ENCODE data around the gene SMOC2. TPM values are rescaled to one million over a fixed set of nuclear protein-coding genes. Genes with fewer than 3 reads are reported as not detected.

The SMOC2 gene
- total RNA-seq, 1 experiment from 2014 or later, result 0.42 TPM

GRCh38 chr6:168507730-168508129 lies 66.7 kb downstream of the SMOC2 start (continued):
- TF ChIP-seq SIN3A (IDR thresholded peaks at IDR 0.05; ENCODE audit: low read depth) (no peak), RAD21 (IDR thresholded peaks at IDR 0.05; ENCODE audit: low read depth) (no peak), ELF1 (IDR thresholded peaks at IDR 0.05; ENCODE audit: borderline replicate concordance, low read depth) (no peak), EGR1 (IDR thresholded peaks at IDR 0.05; ENCODE audit: low read depth) (no peak), SRF (IDR thresholded peaks at IDR 0.05; ENCODE audit: low read depth) (no peak)

- H3K79me2 ChIP-seq (ENCODE audit: insufficient read depth, low read length), result no peaks in the 10 kb centered on the region
- ChIA-PET CTCF (no interaction called here), POLR2A (no interaction called here), RAD21 (ENCODE audit: low non-redundant PET in 1 of 2, low total read pairs in 2 of 2, uncharacterized antibody in 2 of 2, unreplicated experiment in 2 of 2) (no interaction called here)
- no peak overlapping the region for H3K9ac ChIP-seq (ENCODE audit: low read length)
- TF ChIP-seq ELF1 (IDR thresholded peaks at IDR 0.05; ENCODE audit: borderline replicate concordance, low read depth) (no peak), MAX (IDR thresholded peaks at IDR 0.05) (no peak), ATF3 (IDR thresholded peaks at IDR 0.05) (no peak), ZNF274 (IDR thresholded peaks at IDR 0.05; ENCODE audit: low read depth, low read length) (no peak), REST (IDR thresholded peaks at IDR 0.05; ENCODE audit: low read depth) (no peak), FOSL1 (IDR thresholded peaks at IDR 0.05; ENCODE audit: low read depth) (no peak), EZH2phosphoT487 (IDR thresholded peaks at IDR 0.05; ENCODE audit: borderline replicate concordance) (no peak), SRF (IDR thresholded peaks at IDR 0.05; ENCODE audit: low read depth) (no peak), POLR2AphosphoS5 (IDR thresholded peaks at IDR 0.05; ENCODE audit: low read depth, low read length) (no peak), CTCF (IDR thresholded peaks at IDR 0.05 in 2 of 3, conservative IDR thresholded peaks at IDR 0.05 in 1 of 3; ENCODE audit: borderline replicate concordance in 1 of 3, insufficient read depth in 1 of 3, low read depth in 2 of 3, low read length in 2 of 3) (no peak), SP1 (IDR thresholded peaks at IDR 0.05; ENCODE audit: low read depth) (no peak), CBX3 (IDR thresholded peaks at IDR 0.05; ENCODE audit: low read depth) (no peak)
- H3K4me1 ChIP-seq (ENCODE audit: control insufficient read depth in 1 of 2, insufficient read depth in 2 of 2, low read length in 2 of 2), result no peaks in the 10 kb centered on the region
- no TSS peak for BruUV-seq (replicated peaks)
- intact Hi-C loops (cut with micrococcal nuclease), result no loop called here
- ATAC-seq (no peak), DNase-seq (ENCODE audit: low read depth, low spot score) (no peak)
- H4K20me1 ChIP-seq (ENCODE audit: insufficient read depth), result no peaks in the 10 kb centered on the region
- no peaks in the 10 kb centered on the region for H3K9me3 ChIP-seq (ENCODE audit: control insufficient read depth in 1 of 2, insufficient read depth in 1 of 2, low read depth in 1 of 2, low read length in 2 of 2)
- H2AFZ ChIP-seq (ENCODE audit: low read depth, low read length, poor library complexity, severe bottlenecking), result no peak overlapping the region
- no peaks in the 10 kb centered on the region for H3K36me3 ChIP-seq (ENCODE audit: control insufficient read depth in 1 of 2, insufficient read depth in 2 of 2, low read length in 2 of 2)
- H3K4me3 ChIP-seq (replicated peaks in 1 of 2; ENCODE audit: low read depth in 1 of 2, low read length in 2 of 2), result no peak overlapping the region
- peaks cover 30% of the 10 kb centered on the region for H3K27me3 ChIP-seq (ENCODE audit: insufficient read depth, low read length)
- H3K27ac ChIP-seq (ENCODE audit: low read depth, low read length), result no peak overlapping the region
- H3K9me2 ChIP-seq (ENCODE audit: insufficient read depth), result no peaks in the 10 kb centered on the region
- H3K4me2 ChIP-seq (ENCODE audit: low read length), result no peak overlapping the region
Observed at GRCh38 chr6:168508903-168509302, 67.9 kb downstream of the SMOC2 start.
